Renal cortex interstitium (tissue), 11 donors: ENCODE results near the gene CDC123. TPM values are rescaled to one million over a fixed set of nuclear protein-coding genes. Genes with fewer than 3 reads are reported as not detected.
A peak's percentile ranks its signal among the peaks of the same experiment; 100 is the strongest.
"Not testable (repeated sequence)": the region's sequence is repeated elsewhere in the genome, so short reads cannot be mapped to it uniquely, and the experiment has no call there.

Experiments used
- DNase-seq, 11 donors: peaks; one replicate each; pipeline ENCODE4 v3.0.0-alpha.2; 2013; ENCODE audit warnings: low read depth in 9 of 11, low spot score in 4 of 11; ENCODE audit errors: extremely low read depth in 1 of 11
- polyA plus RNA-seq, 3 donors: library from polyadenylated mRNA; unstranded; fragments of 120-200 nt; gene quantifications; one replicate each; pipeline ENCODE4 v1.2.1, GENCODE V29; 2013; ENCODE audit not compliant: insufficient read length in 3 of 3

Gene CDC123
- polyA plus RNA-seq, 3 donors, result 105 to 141 (median 123) TPM

- DNase-seq, result peak in 4 of 11 donors; percentile 22 to 45 (median 36)
Measured at GRCh38 chr10:12214763-12215218, 18.8 kb downstream of the CDC123 start.

GRCh38 chr10:12218991-12219390, 23.0 kb downstream of the CDC123 start:
- no peak for DNase-seq

- no peak for DNase-seq
Measured at GRCh38 chr10:12221323-12222298, 25.6 kb downstream of the CDC123 start.

GRCh38 chr10:12225444-12225843, 29.5 kb downstream of the CDC123 start:
- no peak for DNase-seq

- DNase-seq, result not testable (repeated sequence)
Measured at GRCh38 chr10:12226438-12226837, 30.4 kb downstream of the CDC123 start.

GRCh38 chr10:12228851-12229250, 32.9 kb downstream of the CDC123 start:
- no peak for DNase-seq

GRCh38 chr10:12234687-12235086, 38.7 kb downstream of the CDC123 start:
- not testable (repeated sequence) for DNase-seq

GRCh38 chr10:12235116-12235694, 39.2 kb downstream of the CDC123 start:
- no peak for DNase-seq

- DNase-seq, result no peak
Measured at GRCh38 chr10:12235796-12236195, 39.8 kb downstream of the CDC123 start.

GRCh38 chr10:12237265-12238220, 41.6 kb downstream of the CDC123 start:
- DNase-seq, result no peak

GRCh38 chr10:12238821-12239220, 42.8 kb downstream of the CDC123 start:
- DNase-seq, result no peak

GRCh38 chr10:12241810-12242529, 46.0 kb downstream of the CDC123 start:
- no peak for DNase-seq

GRCh38 chr10:12243864-12244620, 48.1 kb downstream of the CDC123 start:
- no peak for DNase-seq

GRCh38 chr10:12250181-12250580, 54.2 kb downstream of the CDC123 start:
- no peak for DNase-seq

GRCh38 chr10:12250702-12251101, 54.7 kb downstream of the CDC123 start:
- DNase-seq, result not testable (repeated sequence)

- DNase-seq, result no peak
Measured at GRCh38 chr10:12251581-12251980, 55.6 kb downstream of the CDC123 start.

- no peak for DNase-seq
Measured at GRCh38 chr10:12252882-12253546, 57.0 kb downstream of the CDC123 start.
